GM21447 (cell line): ENCODE data around the gene CORO1A.
"Not testable (repeated sequence)": the region's sequence is repeated elsewhere in the genome, so short reads cannot be mapped to it uniquely, and the experiment has no call there.

Source experiments
- ATAC-seq: cut with Tn5 transposase; IDR thresholded peaks from one replicate; pipeline ENCODE4 v1.9.1; 2021; ENCODE audit not compliant: unreplicated experiment

Gene CORO1A

DNA sequence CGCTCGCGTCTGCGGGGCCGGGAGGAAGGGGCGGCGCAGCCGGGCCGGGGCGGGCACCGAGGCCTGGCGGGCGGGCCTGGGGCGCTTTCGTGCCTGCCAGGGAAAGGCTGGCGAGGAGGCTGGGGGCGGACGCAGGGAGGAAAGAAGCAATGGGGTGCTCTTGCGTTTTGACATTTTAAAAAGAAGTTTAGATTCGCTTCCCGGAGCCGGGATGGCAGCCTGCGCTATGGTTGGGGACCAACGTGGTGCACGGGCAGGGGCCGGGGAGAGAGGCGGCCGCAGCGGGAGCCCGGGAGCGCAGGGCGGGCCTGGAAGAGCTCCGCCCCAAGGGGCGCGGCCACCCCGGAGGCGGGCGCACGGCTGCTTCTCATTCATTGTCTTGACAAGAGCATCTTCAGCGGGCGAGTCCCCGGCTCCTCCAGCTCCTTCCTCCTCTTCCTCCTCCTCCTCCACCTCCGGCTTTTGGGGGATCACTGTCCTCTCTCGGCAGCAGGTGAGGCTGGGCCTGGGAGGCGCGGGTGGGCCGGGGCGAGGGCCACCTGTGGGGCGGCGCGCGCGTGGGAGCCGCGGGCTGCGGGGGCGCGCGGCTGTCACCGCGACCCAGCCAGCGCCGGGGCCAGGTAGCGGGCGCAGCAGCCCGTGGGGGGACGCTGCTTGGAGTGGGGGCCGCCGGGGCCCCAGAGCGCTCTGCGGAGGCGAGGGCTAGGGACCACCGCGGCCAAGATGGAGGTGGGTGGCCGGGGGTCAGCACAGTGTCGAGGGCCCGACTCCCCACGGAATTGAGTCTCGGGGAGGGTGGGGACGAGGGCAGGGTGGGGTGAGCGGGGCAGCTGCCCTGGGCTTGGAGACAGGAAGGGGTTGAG is at the start of gene CORO1A:
Gene CORO1A, plus strand, starts transcription at position 370 of the 863 bp plus-strand sequence. CDS start 1,608 bp downstream, outside the sequence.
- peak; percentile 44 for ATAC-seq

DNA sequence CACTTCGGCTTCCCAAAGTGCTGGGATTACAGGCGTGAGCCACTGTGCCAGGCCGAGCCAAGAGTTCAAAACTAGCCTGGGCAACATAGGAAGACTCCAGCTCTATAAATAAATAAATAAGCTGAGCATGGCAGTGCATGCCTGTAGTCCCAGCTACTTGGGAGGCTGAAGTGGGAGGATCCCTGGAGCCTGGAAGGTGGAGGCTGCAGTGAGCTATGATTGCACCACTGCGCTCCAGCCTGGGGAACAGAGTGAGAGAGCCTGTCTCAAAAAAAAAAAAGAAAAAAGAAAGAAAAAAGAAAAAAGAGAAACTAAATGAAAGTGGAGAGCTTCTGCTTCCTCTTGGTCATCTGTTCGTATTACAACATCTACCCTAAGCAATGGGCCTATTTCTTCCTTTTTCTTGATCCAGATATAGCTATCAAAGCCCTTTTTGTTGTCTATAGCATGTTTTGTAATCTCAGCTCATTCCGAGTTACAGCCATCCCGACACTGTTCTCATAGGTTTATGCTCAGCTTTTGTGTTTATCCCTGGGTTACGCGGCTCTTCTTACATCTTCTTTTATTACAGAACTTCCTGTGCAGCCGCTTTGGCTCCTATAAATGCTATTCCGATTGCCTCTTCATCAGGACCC is 46.3 kb upstream of the CORO1A start:
- ATAC-seq = no peak

DNA sequence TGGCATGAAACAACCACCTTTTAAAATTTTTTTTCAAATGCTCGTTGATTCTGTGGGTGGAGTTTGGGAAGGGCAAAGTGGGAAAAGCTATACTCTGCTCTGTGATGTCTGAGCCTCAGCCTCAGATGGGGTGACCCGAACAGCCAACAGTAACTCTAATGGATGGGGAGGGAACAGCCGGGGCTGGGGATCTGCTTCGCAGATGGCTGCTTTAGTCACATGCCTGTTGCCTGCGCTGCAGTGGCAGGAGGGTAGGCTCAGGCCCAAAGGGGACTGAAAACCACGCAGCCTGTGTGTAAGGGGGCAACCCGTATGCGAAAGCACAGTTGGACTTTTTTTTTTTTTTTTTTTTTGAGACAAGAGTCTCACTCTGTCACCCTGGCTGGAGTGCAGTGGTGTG is 45.5 kb upstream of the CORO1A start:
- ATAC-seq = no peak

DNA sequence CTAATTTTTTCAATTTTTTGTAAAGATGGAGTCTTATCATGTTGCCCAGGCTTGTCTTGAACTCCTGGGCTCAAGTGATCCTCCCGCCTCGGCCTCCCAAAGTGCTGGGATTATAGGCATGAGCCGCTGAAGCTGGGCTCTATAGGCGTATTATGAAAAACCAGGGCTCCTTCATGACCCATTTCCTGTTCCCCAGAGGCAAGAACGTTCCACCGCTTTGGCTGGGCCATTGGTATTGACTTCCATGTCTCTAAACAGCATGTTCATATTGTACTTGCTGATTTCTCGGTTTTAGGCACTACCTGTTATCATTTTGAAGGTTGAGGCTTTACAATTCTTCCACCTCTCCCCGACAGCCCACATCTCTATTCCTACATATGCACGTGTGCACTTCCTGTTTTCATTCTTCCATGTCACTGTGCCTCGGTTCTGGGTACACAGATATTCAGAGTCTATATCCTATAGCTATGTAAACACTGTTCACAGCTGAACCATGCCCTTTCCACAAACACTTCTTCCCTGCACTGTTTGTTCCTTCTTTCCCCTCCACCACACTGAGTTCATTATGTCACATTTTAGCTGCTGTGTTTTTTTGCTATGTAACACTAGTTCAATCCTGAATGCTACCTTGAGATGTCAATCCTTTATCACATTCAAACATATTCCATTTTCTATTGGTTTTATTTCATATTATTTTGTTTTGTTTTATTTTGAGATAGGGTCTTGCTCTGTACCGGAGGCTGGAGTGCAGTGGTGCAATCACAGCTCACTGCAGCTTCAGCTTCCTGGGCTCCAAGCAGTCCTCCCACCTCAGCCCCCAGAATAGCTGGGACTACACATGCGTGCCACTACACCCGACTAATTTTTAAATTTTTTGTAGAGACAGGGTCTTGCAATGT is 43.6 kb upstream of the CORO1A start:
- no peak for ATAC-seq

DNA sequence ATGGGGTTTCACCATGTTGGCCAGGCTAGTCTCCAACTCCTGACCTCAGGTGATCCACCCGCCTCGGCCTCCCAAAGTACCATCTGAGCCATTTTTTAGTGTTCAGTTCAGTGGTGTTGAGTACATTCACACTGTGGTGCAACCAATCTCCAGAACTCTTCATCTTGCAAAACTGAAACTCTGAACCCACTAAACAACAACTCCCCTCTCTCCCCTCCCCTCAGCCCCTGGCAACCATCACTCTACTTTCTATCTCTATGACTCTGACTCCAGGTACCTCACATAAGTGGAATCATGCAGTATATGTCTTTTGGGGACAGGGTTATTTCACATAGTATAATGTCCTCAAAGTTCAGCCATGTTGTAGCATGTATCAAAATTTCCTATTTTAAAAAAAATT is 41.7 kb upstream of the CORO1A start:
- no peak for ATAC-seq

DNA sequence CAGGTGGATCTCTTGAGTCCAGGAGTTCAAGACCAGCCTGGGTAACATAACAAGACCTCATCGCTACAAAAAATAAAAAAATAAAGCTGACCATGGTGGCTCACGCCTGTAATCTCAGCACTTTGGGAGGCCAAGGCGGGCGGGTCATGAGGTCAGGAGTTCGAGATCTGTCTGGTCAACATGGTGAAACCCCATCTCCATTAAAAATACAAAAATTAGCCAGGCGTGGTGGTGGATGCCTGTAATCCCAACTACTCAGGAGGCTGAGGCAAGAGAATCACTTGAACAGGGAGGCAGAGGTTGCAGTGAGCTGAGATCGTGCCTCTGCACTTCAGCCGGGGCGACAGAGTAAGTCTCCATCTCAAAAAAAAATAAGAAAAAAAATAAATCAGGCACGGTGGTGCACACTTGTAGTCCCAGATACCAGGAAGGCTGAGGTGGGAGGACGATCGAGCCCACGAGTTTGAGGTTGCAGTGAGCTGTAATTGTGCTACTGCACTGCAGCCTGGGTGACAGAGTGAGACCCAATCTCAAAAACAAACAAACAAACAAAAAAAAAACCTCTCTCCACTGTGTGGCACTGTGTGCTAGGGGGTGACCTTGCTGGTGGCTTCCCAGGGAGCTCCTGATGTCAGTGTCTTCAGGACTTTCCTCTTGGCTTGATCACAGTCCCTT is 40.6 kb upstream of the CORO1A start:
- ATAC-seq = no peak

DNA sequence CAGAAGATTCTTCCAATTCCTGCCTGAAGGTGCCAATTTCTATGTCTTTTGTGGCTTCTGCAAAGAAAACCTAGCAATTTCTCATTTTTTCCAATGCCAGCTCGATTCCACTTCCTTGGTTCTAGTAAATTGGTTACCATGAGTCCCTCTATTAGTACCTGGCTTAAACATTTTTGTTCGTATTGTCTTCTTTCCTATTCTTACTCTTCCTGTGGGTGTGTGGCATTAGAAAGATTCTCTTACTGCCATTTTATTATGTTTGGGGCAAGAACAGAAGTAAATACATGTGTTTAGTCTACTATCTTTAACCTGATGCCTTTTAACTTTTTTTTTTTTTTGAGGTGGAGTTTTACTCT is 40.1 kb upstream of the CORO1A start:
- ATAC-seq = no peak

DNA sequence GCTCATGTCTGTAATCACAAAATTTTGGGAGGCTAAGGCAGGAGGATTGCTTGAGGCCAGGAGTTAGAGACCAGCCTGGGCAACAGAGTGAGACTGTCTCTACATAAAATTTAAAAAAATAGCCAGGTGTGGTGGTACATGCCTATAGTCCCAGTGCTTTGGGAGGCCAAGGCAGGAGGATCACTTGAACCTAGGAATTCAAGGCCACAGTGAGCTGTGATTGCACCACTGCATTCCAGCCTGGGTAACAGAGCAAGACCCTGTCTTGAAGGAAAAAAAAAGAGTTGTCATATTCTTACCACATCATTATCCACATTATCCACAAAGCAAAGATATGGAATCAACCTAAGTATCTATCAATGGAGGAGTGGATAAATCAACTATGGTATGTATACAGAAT is 39.4 kb upstream of the CORO1A start:
- ATAC-seq = no peak

DNA sequence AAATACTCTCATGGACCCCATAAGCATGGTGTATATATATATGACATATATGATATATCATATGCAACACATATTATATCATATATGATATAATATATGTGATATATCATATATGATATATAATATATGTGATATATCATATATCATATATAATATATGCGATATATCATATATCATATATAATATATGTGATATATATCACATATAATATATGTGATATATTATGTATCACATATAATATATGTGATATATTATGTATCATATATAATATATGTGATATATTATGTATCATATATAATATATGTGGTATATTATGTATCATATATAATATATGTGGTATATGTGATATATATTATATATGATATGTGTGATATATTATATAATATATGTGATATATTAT is 38.5 kb upstream of the CORO1A start:
- ATAC-seq = no peak

DNA sequence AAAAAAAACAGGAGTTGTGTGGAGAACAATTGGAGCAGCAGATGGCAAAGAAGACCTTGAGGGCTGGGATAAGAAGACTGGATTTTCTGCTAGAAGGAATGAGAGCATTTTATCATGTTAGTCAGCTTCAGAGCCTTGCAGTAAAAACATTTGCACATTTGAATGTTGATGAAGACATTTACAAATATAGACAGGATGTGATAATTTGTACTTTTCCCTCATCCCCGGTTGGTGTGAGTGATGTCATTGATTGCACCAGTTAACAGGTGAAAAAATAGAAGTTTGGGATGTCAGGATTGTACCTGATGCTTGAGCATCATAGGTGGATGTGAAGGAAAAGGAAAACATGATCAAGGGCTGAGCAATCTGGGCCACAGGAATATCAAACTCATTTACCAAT is 37.7 kb upstream of the CORO1A start:
- no peak for ATAC-seq

DNA sequence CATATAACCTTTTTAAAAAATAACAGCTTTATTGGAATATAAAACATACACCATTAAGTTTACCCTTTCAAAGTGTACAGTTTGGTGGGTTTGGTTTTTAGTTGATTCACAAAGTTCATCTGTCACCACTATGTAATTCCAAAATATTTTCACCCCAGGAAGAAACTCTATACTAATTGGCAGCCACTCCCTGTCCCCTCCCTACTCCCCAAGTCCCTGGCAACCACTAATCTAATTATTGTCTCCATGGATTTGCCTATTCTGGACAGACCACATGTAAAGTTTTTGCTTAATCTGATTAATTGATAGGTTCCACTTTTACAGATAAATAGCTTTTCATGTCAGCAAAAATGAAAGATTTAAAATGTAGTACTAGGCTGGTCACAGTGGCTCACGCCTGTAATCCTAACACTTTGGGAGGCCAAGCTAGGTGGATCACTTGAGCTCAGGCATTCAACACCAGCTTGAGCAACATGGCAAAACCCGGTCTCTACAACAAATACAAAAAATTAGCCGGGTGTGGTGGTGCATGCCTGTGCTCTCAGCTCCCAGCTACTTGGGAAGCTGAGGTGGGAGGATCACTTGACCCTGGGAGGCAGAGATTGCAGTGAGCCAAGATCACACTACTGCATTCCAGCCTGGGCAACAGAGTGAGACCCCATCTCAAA is 35.4 kb upstream of the CORO1A start:
- no peak for ATAC-seq

DNA sequence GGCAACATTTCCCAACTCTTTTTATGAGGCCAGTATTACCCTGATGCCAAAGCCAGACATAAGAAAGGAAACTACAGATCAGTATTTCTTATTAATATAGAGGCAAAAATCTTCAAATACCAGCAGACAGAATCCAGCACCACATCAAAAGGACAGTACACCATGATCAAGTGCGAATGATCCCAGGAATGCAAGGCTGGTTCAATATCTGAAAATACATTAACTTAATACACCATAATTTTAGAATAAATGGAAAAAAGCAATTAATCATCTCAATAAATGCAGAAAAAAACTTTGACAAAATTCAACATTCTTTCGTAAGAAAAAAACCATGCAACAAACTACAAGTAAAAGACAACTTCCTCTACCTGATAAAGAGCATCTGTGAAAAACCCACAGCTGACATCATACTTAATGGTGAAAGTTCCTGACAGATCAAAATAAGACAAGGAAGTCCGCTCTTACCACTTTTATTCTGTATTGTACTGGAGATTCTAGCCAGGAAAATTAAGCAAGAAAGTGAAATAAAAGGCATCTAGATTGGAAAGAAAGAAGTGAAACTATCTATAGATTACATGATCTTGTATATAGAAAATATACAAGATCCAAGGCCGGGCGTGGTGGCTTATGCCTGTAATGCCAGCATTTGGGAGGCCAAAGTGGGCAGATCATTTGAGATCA is 34.0 kb upstream of the CORO1A start:
- ATAC-seq = no peak

DNA sequence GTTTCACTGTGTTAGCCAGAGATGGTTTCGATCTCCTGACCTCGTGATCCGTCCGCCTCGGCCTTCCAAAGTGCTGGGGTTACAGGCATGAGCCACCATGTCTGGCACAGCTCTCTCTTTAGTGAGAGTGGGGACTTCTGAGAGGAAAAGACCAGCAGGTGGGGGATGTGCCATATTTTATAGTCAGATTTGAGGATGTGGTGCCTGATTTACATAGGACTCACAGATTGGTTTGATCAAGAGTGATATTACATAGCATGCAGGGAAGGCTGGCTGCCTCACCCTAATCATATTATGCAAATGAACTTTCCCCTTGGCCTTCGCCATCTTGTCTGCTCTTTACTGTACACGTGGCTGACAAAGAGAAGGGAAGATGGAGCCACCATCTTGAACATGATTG is 32.3 kb upstream of the CORO1A start:
- ATAC-seq = no peak

DNA sequence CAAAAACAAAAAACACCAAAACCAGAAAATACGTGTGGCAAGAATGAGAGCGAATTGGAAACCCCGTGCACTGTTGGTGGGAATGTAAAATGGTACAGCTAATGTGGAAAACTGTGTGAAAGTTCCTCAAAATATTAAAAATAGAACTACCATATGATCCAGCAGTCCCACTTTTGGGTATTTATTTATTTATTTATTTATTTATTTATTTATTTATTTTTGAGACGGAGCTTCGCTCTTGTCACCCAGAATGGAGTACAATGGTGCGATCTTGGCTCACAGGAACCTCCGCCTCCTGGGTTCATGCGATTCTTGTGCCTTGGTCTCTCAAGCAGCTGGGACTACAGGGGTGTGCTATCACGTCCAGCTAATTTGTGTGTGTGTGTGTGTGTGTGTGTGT is 30.9 kb upstream of the CORO1A start:
- no peak for ATAC-seq

DNA sequence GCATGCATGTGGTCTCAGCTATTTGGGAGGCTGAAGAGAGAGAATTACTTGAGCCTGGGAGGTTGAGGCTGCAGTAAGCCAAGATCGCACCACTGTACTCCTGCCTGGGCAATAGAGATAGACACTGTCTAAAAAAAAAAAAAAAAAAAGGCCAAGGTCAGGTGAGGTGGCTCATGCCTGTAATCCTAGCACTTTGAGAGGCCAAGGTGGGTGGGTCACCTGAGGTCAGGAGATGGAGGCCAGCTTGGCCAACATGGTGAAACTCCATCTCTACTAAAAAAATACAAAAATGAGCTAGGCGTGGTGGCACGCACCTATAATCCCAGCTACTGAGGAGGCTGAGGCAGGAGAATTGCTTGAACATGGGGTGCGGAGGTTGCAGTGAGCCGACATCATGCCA is 28.2 kb upstream of the CORO1A start:
- ATAC-seq = no peak

DNA sequence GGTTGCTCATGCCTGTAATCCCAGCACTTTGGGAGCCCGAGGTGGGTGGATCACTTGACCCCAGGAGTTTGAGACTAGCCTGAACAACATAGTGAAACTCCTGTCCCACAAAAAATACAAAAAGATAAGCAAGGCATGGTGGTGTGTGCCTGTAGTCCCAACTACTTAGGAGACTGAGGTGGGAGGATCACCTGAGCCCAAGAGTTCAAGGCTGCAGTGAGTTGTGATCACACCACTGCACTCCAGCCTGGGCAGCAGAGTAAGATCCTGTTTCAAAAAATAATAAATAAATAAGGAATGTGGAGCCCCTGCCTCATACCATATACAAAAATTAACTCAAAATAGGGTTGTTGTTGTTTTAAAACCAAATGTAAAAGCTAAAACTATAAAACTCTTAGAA is 26.2 kb upstream of the CORO1A start:
- ATAC-seq = no peak

DNA sequence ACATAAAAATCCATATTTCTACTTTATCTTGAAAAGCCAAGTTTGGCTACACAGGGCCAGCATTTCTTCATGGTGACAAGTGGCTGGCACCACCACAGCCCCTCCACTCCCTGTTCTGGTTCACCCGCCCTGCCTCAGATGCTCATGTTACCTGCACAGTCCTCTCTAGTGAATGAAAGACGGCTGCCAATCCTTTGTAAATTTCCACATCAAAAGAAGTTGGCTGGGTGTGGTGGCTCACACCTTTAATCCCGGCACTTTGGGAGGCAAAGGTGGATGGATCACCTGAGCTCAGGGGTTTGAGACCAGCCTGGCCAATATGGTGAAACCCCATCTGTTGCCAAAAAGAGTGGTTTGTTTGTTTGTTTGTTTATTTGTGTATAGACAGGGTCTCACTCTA is 19.9 kb upstream of the CORO1A start:
- ATAC-seq = no peak

DNA sequence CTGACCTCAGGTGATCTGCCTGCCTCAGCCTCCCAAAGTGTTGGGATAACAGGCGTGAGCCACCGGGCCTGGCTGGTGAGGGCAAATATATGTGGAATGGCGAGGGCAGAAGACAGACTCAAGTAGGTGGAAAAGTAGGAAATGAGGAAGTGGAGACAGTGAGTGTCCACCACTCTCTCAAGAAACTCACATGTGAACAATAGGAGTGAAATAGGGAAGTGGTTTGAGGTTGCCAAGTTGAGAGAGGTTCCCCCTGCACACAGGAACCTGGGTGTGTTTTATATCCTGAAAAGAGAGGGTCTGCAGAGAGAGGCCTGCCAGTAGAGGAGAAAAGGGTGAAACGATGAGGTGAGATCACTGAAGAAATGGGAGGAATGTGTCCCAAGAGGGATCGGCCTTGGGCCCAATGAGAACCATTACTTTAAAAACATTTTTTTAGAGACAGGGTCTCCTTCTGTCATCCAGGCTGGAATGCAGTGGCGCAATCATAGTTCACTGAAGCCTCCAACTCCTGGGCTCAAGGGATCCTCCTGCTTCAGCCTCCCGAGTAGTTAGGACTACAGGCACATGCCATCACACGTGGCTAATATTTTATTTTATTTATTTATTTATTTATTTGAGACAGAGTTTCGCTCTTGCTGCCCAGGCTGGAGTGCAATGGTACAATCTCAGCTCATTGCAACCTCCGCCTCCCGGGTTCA is 17.1 kb upstream of the CORO1A start:
- no peak for ATAC-seq

DNA sequence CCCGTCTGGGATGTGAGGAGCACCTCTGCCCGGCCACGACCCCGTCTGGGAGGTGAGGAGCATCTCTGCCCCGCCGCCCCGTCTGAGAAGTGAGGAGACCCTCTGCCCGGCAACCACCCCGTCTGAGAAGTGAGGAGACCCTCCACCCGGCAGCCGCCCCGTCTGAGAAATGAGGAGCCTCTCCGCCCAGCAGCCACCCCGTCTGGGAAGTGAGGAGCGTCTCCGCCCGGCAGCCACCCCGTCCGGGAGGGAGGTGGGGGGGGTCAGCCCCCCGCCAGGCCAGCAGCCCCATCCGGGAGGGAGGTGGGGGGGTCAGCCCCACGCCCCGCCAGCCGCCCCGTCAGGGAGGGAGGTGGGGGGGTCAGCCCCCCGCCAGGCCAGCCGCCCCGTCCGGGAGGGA is 14.7 kb upstream of the CORO1A start:
- ATAC-seq = not testable (repeated sequence)
